ENCODE results near the gene PITPNC1.
A peak's percentile ranks its signal among the peaks of the same experiment; 100 is the strongest.
"Not testable (repeated sequence)": the region's sequence is repeated elsewhere in the genome, so short reads cannot be mapped to it uniquely, and the experiment has no call there.

Gene PITPNC1

GRCh38 chr17:67488161-67488560, 111.1 kb downstream of the PITPNC1 start:
- no peak for DNase-seq (ENCODE audit: low spot score)

- no peak for DNase-seq (ENCODE audit: low spot score)
These were observed 111.7 kb downstream of the PITPNC1 start for GRCh38 chr17:67488768-67489167.

- no peak for DNase-seq (ENCODE audit: low spot score)
These were observed 112.2 kb downstream of the PITPNC1 start for GRCh38 chr17:67489273-67489672.

- DNase-seq (ENCODE audit: low spot score): no peak
These were observed 113.4 kb downstream of the PITPNC1 start for GRCh38 chr17:67490471-67490870.

- DNase-seq (ENCODE audit: low spot score): peak; percentile 88
These were observed 114.1 kb downstream of the PITPNC1 start for GRCh38 chr17:67491009-67491680.

GRCh38 chr17:67491681-67492024, 114.6 kb downstream of the PITPNC1 start:
- no peak for DNase-seq (ENCODE audit: low spot score)

GRCh38 chr17:67492251-67492740, 115.2 kb downstream of the PITPNC1 start:
- DNase-seq (ENCODE audit: low spot score): no peak

GRCh38 chr17:67492824-67493517, 115.9 kb downstream of the PITPNC1 start:
- DNase-seq (ENCODE audit: low spot score): no peak

- no peak for DNase-seq (ENCODE audit: low spot score)
These were observed 116.7 kb downstream of the PITPNC1 start for GRCh38 chr17:67493812-67494211.

- DNase-seq (ENCODE audit: low spot score): not testable (repeated sequence)
These were observed 118.5 kb downstream of the PITPNC1 start for GRCh38 chr17:67495534-67495933.

- no peak for DNase-seq (ENCODE audit: low spot score)
These were observed 119.2 kb downstream of the PITPNC1 start for GRCh38 chr17:67496286-67496685.

GRCh38 chr17:67499685-67500084, 122.6 kb downstream of the PITPNC1 start:
- no peak for DNase-seq (ENCODE audit: low spot score)

- DNase-seq (ENCODE audit: low spot score): no peak
These were observed 123.2 kb downstream of the PITPNC1 start for GRCh38 chr17:67500261-67500660.

GRCh38 chr17:67500677-67501300, 123.7 kb downstream of the PITPNC1 start:
- no peak for DNase-seq (ENCODE audit: low spot score)

GRCh38 chr17:67502151-67502550, 125.1 kb downstream of the PITPNC1 start:
- DNase-seq (ENCODE audit: low spot score): no peak

GRCh38 chr17:67503184-67503583, 126.1 kb downstream of the PITPNC1 start:
- DNase-seq (ENCODE audit: low spot score): no peak

GRCh38 chr17:67503739-67504138, 126.7 kb downstream of the PITPNC1 start:
- no peak for DNase-seq (ENCODE audit: low spot score)

GRCh38 chr17:67504182-67504581, 127.1 kb downstream of the PITPNC1 start:
- no peak for DNase-seq (ENCODE audit: low spot score)

GRCh38 chr17:67506966-67507365, 129.9 kb downstream of the PITPNC1 start:
- peak; percentile 74 for DNase-seq (ENCODE audit: low spot score)

- DNase-seq (ENCODE audit: low spot score): no peak
These were observed 132.6 kb downstream of the PITPNC1 start for GRCh38 chr17:67509390-67510287.

- DNase-seq (ENCODE audit: low spot score): no peak
These were observed 133.9 kb downstream of the PITPNC1 start for GRCh38 chr17:67511012-67511411.

GRCh38 chr17:67511804-67512203, 134.7 kb downstream of the PITPNC1 start:
- no peak for DNase-seq (ENCODE audit: low spot score)

Measured in hepatic stellate cell (primary cell).